Activated naive CD8-positive, alpha-beta T cell treated with anti-CD3 and anti-CD28 coated beads, Interleukin-2, amount 10 ng/mL, durations not matched to agents 7 days and 5 days (primary cell): ENCODE measurements around the gene EHBP1. TPM values are rescaled to one million over a fixed set of nuclear protein-coding genes. Genes with fewer than 3 reads are reported as not detected.
"Not testable (repeated sequence)": the region's sequence is repeated elsewhere in the genome, so short reads cannot be mapped to it uniquely, and the experiment has no call there.

ENCODE experiments used
- ATAC-seq: fragments of 150-1000 bp; cut with Tn5 transposase; one replicate; pipeline ENCODE4 v1.10.0; 2021; ENCODE audit warnings: low read depth, moderate library complexity
- POLR2A ChIA-PET: fragments of 350-600 bp; sonication (Branson Sonifier 250); formaldehyde crosslinking; loops from one replicate; lab custom pipeline; 2021; ENCODE audit warnings: antibody characterized with exemption; lab: Charles Lee
- DNase-seq: peaks from one replicate; pipeline ENCODE4 v3.0.0; 2021
- H3K27ac Mint-ChIP-seq: one replicate; pipeline ENCODE4 v1.8.0; 2022; ENCODE audit warnings: mild to moderate bottlenecking, mixed read lengths
- H3K27me3 Mint-ChIP-seq: one replicate; pipeline ENCODE4 v1.8.0; 2022; ENCODE audit warnings: mild to moderate bottlenecking, moderate library complexity, mixed read lengths
- H3K36me3 Mint-ChIP-seq: one replicate; pipeline ENCODE4 v1.8.0; 2021; ENCODE audit warnings: mild to moderate bottlenecking, mixed read lengths
- H3K4me1 Mint-ChIP-seq: one replicate; pipeline ENCODE4 v1.8.0; 2021; ENCODE audit warnings: mixed read lengths
- H3K4me3 Mint-ChIP-seq: one replicate; pipeline ENCODE4 v1.8.0; 2022; ENCODE audit warnings: mild to moderate bottlenecking, moderate library complexity, mixed read lengths
- H3K9me3 Mint-ChIP-seq: one replicate; pipeline ENCODE4 v1.8.0; 2021; ENCODE audit warnings: mixed read lengths
- total RNA-seq, 2 experiments: library from RNA; stranded (reverse); gene quantifications; one replicate each; pipeline ENCODE4 v1.2.3, GENCODE V29; 2021

The EHBP1 gene
- total RNA-seq, 2 experiments from 2014 or later: 25.2 to 27.2 TPM

DNA sequence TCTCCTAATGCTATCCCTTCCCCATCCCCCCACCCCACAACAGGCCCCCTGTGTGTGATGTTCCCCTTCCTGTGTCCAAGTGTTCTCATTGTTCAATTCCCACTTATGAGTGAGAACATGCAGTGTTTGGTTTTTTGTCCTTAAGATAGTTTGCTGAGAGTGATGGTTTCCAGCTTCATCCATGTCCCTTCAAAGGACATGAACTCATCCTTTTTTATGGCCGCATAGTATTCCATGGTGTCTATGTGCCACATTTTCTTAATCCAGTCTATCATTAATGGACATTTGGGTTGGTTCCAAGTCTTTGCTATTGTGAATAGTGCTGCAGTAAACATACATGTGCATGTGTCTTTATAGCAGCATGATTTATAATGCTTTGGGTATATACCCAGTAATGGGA, 43.6 kb downstream of the EHBP1 start:
- Mint-ChIP-seq H3K9me3 (peaks cover 10% of the 10 kb centered on the region), H3K36me3 (peaks cover 20% of the 10 kb centered on the region)
- ATAC-seq, H3K4me1 Mint-ChIP-seq, H3K27me3 Mint-ChIP-seq, DNase-seq, H3K27ac Mint-ChIP-seq, POLR2A ChIA-PET, H3K4me3 Mint-ChIP-seq: not testable (repeated sequence)

DNA sequence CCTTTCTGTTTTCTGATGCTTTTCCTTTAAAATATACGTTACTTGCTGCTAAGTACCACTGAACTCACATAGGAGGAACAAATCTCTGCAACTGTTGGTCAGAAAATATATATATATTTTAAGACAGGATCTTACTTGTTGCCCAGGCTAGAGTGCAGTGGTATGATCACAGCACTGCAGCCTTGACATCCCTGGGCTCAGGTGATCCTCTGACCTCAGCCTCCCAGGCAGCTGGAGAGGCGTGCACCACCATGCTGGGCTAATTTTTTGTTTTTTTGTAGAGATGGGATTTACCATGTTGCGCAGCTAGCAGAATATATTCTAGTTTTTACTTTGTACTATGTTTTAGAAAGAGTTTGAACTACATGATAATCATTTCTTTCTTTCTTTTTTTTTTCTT, 51.5 kb downstream of the EHBP1 start:
- ATAC-seq (no peak), DNase-seq (no peak)
- Mint-ChIP-seq H3K9me3 (peaks cover 9% of the 10 kb centered on the region), H3K4me3 (no peak overlapping the region), H3K4me1 (no peaks in the 10 kb centered on the region), H3K27me3 (no peaks in the 10 kb centered on the region), H3K36me3 (peaks cover 19% of the 10 kb centered on the region), H3K27ac (no peak overlapping the region)
- POLR2A ChIA-PET: no interaction called here

DNA sequence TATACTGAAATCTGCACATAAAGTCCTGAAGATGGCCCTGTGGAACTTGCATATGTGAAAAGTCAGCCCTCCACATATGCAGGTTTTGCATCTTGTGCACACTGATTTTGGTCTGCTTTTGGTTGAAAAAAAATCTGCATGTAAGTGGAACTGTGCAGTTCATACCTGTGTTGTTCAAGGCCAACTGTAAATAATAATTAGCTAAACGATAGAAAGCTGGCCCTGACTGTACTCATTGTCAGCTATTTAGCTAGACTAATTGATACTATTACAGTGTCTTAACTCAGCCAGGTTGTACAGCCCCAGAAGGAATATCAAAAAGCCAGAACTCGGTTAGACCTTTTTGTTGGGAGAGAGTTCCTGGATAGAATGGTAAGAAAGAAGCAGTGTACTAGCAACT, 54.5 kb downstream of the EHBP1 start:
- no peaks in the 10 kb centered on the region for H3K27me3 Mint-ChIP-seq
- peaks cover 3% of the 10 kb centered on the region for H3K9me3 Mint-ChIP-seq
- no peak for DNase-seq
- H3K27ac Mint-ChIP-seq: no peak overlapping the region
- ATAC-seq: no peak
- peaks cover 6% of the 10 kb centered on the region for H3K36me3 Mint-ChIP-seq
- no peak overlapping the region for H3K4me3 Mint-ChIP-seq
- no peaks in the 10 kb centered on the region for H3K4me1 Mint-ChIP-seq
- POLR2A ChIA-PET: no interaction called here

DNA sequence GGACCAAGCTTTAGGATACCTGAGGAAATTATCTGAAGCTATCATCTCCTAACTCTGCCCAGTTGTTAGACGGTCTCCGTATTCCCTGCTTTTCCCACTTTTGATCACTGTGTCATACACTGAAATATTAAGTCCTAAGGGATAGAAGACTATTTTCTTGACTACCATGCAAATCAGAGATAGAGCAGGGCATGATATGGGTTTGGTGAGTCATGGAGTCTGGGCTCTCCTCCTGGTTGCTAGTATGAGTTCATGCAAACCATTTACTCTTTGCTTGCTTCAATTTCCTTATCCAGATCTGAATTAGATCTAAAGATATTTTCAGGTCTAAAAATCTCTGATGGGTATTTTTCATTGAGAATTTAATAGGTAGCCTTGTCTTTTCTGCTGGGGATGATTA, 55.0 kb downstream of the EHBP1 start:
- POLR2A ChIA-PET: no interaction called here
- no peak overlapping the region for H3K4me3 Mint-ChIP-seq
- peaks cover 2% of the 10 kb centered on the region for H3K36me3 Mint-ChIP-seq
- H3K27me3 Mint-ChIP-seq: no peaks in the 10 kb centered on the region
- ATAC-seq (no peak), DNase-seq (no peak)
- no peaks in the 10 kb centered on the region for H3K4me1 Mint-ChIP-seq
- H3K27ac Mint-ChIP-seq: no peak overlapping the region
- no peaks in the 10 kb centered on the region for H3K9me3 Mint-ChIP-seq

DNA sequence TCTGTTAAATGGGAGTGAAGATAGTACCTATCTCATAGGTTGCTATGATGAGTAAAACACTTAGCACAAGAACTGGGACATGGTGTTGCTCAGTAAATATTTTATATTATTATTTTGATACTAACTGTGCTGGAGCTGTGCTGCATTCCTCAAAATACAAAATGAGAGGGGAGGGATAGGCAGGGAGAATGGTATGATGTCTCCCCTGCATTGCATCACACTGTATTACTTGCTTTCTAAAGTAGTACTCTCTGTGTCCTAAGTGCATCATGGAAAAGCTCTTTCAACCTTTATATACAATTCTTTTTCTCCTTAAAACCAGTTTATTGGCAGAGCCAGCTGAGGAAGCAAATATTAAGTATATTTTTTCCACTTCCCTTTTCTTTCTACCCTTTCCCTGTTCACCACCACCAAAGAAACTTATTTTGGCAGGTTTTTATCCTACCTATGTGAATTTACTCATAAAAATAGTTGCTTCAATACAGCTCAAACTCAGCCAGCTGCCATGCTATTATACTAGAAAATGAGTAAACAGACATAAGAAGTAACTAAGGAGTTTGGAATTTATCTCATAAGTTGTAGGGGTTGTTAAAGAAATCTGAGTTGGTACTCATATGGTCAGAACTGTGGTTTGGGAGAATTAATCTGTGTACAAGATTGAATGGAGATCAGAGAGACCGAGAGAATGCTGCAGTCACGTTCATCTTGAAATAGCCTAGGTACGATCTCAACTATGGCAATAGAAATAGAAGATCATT, 60.3 kb downstream of the EHBP1 start:
- no peak overlapping the region for H3K27ac Mint-ChIP-seq
- no peak overlapping the region for H3K4me3 Mint-ChIP-seq
- H3K36me3 Mint-ChIP-seq: peaks cover 12% of the 10 kb centered on the region
- DNase-seq (no peak), ATAC-seq (no peak)
- POLR2A ChIA-PET: no interaction called here
- H3K9me3 Mint-ChIP-seq: peaks cover 3% of the 10 kb centered on the region
- H3K27me3 Mint-ChIP-seq: no peaks in the 10 kb centered on the region
- H3K4me1 Mint-ChIP-seq: no peaks in the 10 kb centered on the region

DNA sequence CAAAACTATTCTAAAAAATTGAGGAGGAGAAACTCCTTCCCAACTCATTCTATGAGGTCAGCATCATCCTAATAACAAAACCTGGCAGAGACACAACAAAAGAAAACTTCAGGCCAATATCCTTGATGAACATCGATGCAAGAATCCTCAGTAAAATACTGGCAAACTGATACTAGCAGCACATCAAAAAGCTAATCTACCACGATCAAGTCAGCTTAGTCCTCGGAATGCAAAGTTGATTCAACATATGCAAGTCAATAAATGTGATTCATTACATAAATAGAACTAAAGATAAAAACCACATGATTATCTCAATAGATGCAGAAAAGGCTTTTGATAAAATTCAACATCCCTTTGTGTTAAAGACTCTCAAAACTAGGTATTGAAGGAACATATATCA, 63.1 kb downstream of the EHBP1 start:
- peaks cover 3% of the 10 kb centered on the region for H3K9me3 Mint-ChIP-seq
- peaks cover 10% of the 10 kb centered on the region for H3K36me3 Mint-ChIP-seq
- no peaks in the 10 kb centered on the region for H3K27me3 Mint-ChIP-seq
- ATAC-seq (no peak), DNase-seq (no peak)
- H3K4me3 Mint-ChIP-seq: no peak overlapping the region
- POLR2A ChIA-PET: no interaction called here
- H3K27ac Mint-ChIP-seq: no peak overlapping the region
- no peaks in the 10 kb centered on the region for H3K4me1 Mint-ChIP-seq

DNA sequence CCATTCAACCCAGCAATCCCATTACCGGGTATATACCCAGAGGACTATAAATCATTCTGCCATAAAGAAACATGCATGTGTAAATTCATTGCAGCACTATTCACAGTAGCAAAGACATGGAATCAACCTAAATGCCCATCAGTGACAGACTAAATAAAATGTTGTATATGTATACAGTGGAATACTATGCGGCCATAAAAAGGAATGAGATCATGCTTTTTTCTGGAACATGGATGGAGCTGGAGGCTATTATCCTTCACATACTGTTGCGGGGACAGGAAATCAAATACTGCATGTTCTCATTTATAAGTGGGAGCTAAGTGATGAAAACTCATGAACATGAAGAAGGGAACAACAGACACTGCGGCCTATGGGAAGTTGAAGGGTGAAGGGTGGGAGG, 65.1 kb downstream of the EHBP1 start:
- Mint-ChIP-seq H3K27ac (no peak overlapping the region), H3K4me1 (peaks cover 2% of the 10 kb centered on the region), H3K9me3 (peaks cover 3% of the 10 kb centered on the region), H3K4me3 (no peak overlapping the region), H3K27me3 (no peaks in the 10 kb centered on the region), H3K36me3 (peaks cover 10% of the 10 kb centered on the region)
- ATAC-seq (no peak), DNase-seq (no peak)
- POLR2A ChIA-PET: no interaction called here

DNA sequence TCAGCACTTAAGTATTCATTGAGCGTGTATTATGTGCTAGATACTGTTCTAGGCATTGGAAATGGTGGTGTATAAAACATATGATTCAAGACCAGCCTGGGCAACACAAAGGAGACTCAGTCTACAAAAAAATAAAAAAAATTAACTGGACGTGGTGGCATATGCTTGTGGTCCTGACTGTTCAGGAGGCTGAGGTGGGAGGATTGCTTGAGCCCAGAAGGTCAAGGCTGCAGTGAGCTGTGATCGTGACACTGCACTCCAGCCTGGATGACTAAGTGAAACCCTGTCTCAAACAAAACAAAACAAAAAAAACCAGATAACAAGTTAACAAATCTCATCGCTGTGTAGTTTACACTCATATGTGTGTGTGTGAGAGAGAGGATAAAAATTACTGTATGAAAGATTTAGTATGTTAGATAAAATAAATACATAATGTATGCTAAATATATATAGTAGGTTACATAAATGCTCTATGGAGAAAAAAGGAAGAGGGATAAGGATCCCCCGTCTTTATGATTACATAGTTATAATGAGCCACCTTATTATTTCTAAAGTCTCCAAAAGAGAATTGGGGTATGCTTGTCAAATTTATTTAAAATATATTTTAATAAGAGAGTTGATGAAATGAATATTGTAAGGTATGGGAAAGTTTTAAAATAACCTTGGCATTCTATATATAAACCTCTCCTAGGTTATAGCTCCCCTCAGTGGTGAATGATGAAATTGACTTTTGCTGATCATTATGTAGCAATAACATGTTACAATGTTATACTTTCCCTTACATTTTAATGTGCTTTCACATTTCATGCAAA, 69.2 kb downstream of the EHBP1 start:
- POLR2A ChIA-PET: no interaction called here
- Mint-ChIP-seq H3K36me3 (peaks cover 3% of the 10 kb centered on the region), H3K27me3 (no peaks in the 10 kb centered on the region), H3K27ac (no peak overlapping the region), H3K4me3 (no peak overlapping the region), H3K9me3 (peaks cover 2% of the 10 kb centered on the region), H3K4me1 (peaks cover 2% of the 10 kb centered on the region)
- DNase-seq: no peak
- no peak for ATAC-seq

DNA sequence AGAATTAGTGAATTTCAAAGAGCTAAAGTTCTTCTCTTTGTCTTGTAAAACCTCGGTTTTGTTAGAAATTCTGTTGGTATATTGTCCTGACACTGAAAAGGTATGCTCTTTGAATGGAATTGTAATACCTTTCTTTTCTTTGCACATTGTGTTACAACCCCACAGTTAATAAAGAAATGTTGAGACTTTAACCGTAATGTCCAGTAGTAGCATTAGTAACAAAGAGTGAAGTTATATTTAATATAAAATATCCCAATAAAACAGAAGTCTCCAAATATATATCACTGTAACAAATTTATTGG, 69.8 kb downstream of the EHBP1 start:
- DNase-seq (no peak), ATAC-seq (no peak)
- H3K36me3 Mint-ChIP-seq: no peaks in the 10 kb centered on the region
- H3K27me3 Mint-ChIP-seq: no peaks in the 10 kb centered on the region
- H3K4me3 Mint-ChIP-seq: no peak overlapping the region
- POLR2A ChIA-PET: no interaction called here
- H3K27ac Mint-ChIP-seq: no peak overlapping the region
- no peaks in the 10 kb centered on the region for H3K9me3 Mint-ChIP-seq
- peaks cover 2% of the 10 kb centered on the region for H3K4me1 Mint-ChIP-seq

DNA sequence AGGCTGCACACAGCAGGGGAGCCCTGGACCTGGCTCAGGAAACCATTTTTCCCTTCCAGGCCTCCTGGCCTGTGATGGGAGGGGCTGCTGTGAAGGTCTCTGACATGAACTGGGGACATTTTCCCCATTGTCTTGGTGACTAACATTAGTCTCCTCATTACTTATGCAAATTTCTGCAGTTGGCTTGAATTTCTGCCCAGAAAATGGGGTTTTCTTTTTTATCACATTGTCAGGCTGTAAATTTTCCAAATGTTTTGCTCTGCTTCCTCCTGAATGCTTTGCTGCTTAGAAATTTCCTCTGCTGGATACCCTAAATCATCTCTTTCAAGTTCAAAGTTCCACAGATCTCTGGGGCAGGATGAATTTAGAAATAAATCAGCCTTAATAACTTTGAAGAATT, 78.2 kb downstream of the EHBP1 start:
- POLR2A ChIA-PET: interaction anchor here (1.0 kb wide), 1 partner anchor 326 kb away, joined by 3 read pairs; no protein-coding TSS in a partner anchor
- peaks cover 7% of the 10 kb centered on the region for H3K9me3 Mint-ChIP-seq
- H3K27ac Mint-ChIP-seq: no peak overlapping the region
- H3K4me1 Mint-ChIP-seq: peaks cover 7% of the 10 kb centered on the region
- H3K36me3 Mint-ChIP-seq: peaks cover 7% of the 10 kb centered on the region
- no peaks in the 10 kb centered on the region for H3K27me3 Mint-ChIP-seq
- no peak overlapping the region for H3K4me3 Mint-ChIP-seq
- ATAC-seq: no peak
- no peak for DNase-seq

DNA sequence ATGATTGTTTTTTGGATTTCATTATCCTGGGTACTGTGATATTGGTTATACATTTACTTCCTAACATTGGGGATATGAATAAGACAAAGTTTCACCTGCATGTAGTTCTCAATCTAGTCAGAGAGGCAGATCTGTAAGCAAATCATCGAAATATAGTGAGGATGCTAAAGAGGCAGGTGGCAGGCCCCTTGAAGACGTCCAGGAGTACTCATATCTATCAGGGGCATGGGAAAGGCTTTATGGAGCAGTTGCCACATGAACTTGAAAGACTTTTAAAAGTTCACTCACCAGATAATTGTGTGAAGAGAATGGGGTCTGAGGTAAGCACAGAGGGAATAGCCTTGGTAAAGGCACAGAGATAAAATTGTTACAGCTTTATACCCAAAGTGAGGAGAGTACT, 78.8 kb downstream of the EHBP1 start:
- Mint-ChIP-seq H3K27ac (no peak overlapping the region), H3K4me3 (no peak overlapping the region), H3K9me3 (peaks cover 7% of the 10 kb centered on the region), H3K36me3 (peaks cover 7% of the 10 kb centered on the region), H3K27me3 (no peaks in the 10 kb centered on the region), H3K4me1 (peaks cover 7% of the 10 kb centered on the region)
- POLR2A ChIA-PET: no interaction called here
- no peak for DNase-seq
- ATAC-seq: no peak

DNA sequence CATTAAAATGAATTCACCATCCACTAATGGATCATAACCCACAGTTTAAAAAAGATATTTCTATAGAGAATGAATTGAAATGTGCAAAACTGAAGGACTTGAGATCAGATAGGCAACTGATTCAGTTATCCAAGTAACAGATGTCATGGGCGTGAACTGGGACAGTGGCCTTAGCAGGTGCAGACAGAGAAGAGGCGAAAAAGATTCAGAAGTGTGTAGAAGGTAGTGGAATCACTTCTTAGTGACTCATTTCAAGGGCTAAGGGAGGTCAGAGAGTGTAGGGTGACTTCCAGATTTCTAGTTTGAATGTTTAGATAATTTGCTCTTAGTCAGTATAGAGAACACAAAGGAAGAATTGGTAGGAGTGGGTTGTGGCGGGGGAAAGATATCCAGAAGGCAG, 79.7 kb downstream of the EHBP1 start:
- POLR2A ChIA-PET: no interaction called here
- DNase-seq (no peak), ATAC-seq (no peak)
- H3K27ac Mint-ChIP-seq: no peak overlapping the region
- H3K9me3 Mint-ChIP-seq: peaks cover 7% of the 10 kb centered on the region
- H3K4me3 Mint-ChIP-seq: no peak overlapping the region
- peaks cover 7% of the 10 kb centered on the region for H3K36me3 Mint-ChIP-seq
- H3K27me3 Mint-ChIP-seq: no peaks in the 10 kb centered on the region
- H3K4me1 Mint-ChIP-seq: peaks cover 7% of the 10 kb centered on the region

DNA sequence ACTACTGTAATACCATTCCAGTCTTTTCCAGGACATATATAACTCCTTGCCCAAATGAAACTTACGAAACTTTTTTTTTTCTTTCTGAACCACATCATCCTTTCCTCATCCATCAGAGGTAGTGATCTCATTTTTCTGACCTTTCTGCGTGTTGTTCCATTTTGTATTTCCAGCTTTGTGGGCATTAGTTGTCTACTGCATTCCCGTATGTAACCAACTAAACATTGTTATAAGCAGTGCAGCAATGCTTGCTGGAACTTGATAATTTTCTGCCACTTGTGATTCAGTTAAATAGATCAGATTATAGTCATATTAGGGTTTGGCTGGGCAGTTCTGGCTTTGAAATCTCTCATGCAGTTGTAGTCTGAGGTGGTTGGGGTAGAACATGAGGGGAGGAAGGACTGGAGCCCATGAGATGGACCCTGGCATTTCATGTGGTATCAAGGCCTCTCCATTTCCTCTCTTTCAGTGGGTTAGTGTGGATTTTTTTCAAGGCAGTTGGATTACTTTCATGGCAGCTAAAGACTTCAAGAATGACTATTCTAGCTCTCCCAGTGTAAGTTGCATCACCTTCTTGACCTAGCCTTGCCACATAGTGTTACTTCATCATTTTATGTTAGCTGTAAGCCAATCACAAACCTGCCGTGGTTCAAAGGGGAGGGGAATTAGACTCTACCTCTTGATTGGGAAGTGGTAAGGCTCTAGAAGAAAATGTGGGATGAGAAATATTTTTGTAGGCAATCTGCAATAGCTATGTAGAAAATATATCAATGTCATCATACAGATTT, 80.5 kb downstream of the EHBP1 start:
- Mint-ChIP-seq H3K36me3 (peaks cover 7% of the 10 kb centered on the region), H3K4me3 (no peak overlapping the region), H3K9me3 (peaks cover 7% of the 10 kb centered on the region), H3K4me1 (peaks cover 7% of the 10 kb centered on the region), H3K27ac (no peak overlapping the region), H3K27me3 (no peaks in the 10 kb centered on the region)
- ATAC-seq (no peak), DNase-seq (no peak)
- POLR2A ChIA-PET: no interaction called here
